B cell (primary cell): Measurements from ENCODE around the gene SAP30L. TPM values are rescaled to one million over a fixed set of nuclear protein-coding genes. Genes with fewer than 3 reads are reported as not detected.

Experiments used
- ATAC-seq: fragments of 200-7000 bp; cut with Tn5 transposase; one replicate; pipeline ENCODE4 v1.10.0; 2021; ENCODE audit warnings: low read depth, mild to moderate bottlenecking, moderate number of reproducible peaks, moderate library complexity
- CTCF ChIA-PET: fragments of 350-600 bp; sonication (Branson Sonifier 250); formaldehyde crosslinking; loops from one replicate; lab custom pipeline; 2021; ENCODE audit warnings: antibody characterized with exemption, inconsistent platforms; lab: Charles Lee
- POLR2A ChIA-PET: fragments of 350-600 bp; sonication (Branson Sonifier 250); formaldehyde crosslinking; loops from one replicate; lab custom pipeline; 2021; ENCODE audit warnings: antibody characterized with exemption; lab: Charles Lee
- DNase-seq: peaks from one replicate; pipeline ENCODE4 v3.0.0; 2013
- H2AFZ ChIP-seq: 2 replicates; pipeline ENCODE4 v1.6.1; 2012; ENCODE audit warnings: mild to moderate bottlenecking, low read depth, low read length; ENCODE audit not compliant: insufficient read depth, poor library complexity, severe bottlenecking
- H3K27ac ChIP-seq, 2 donors: 1 replicate in 1 of 2; 2 replicates in 1 of 2; pipeline ENCODE4 v1.5.1; 2012 to 2013; ENCODE audit warnings: low read length in 2 of 2, mild to moderate bottlenecking in 2 of 2, moderate library complexity in 1 of 2
- H3K27me3 ChIP-seq, 4 experiments: fragments of 200-600 bp in 1 of 4; sonication (generic) in 1 of 4; replicated peaks in 1 of 4; 1 replicate in 2 of 4; 2 replicates in 2 of 4; pipeline versions ENCODE4 v1.6.1 to v1.7.0; 2013 to 2016; ENCODE audit warnings: low read length in 3 of 4, mild to moderate bottlenecking in 2 of 4, mixed read lengths in 1 of 4, moderate library complexity in 1 of 4; ENCODE audit not compliant: insufficient read depth in 4 of 4, control insufficient read depth in 3 of 4; ENCODE audit errors: control extremely low read depth in 1 of 4
- H3K36me3 ChIP-seq, 2 experiments: replicated peaks in 1 of 2; 1 replicate in 1 of 2; 2 replicates in 1 of 2; pipeline versions ENCODE4 v1.6.1 to v1.7.1; 2013; ENCODE audit warnings: low read length in 1 of 2; ENCODE audit not compliant: insufficient read depth in 2 of 2, control insufficient read depth in 1 of 2; ENCODE audit errors: control extremely low read depth in 1 of 2, extremely low read depth in 1 of 2
- H3K4me1 ChIP-seq, 2 donors: fragments of 200-600 bp in 1 of 2; sonication (generic) in 1 of 2; 1 replicate in 1 of 2; 2 replicates in 1 of 2; pipeline versions ENCODE4 v1.5.1 to v1.6.1; 2013 to 2017; ENCODE audit warnings: low read length in 2 of 2; ENCODE audit not compliant: control insufficient read depth in 2 of 2, insufficient read depth in 2 of 2
- H3K4me2 ChIP-seq: replicated peaks from 2 replicates; pipeline ENCODE3; 2012; ENCODE audit warnings: mild to moderate bottlenecking, low read depth, low read length; ENCODE audit not compliant: poor library complexity, severe bottlenecking
- H3K4me3 ChIP-seq, 5 experiments: fragments of 200-600 bp in 1 of 5; sonication (generic) in 1 of 5; 1 replicate in 3 of 5; 2 replicates in 2 of 5; pipeline versions ENCODE4 v1.5.1 to v1.7.0; 2011 to 2016; ENCODE audit warnings: low read length in 4 of 5, mild to moderate bottlenecking in 4 of 5, low read depth in 2 of 5, control low read depth in 1 of 5, moderate library complexity in 1 of 5; ENCODE audit not compliant: insufficient read depth in 1 of 5; ENCODE audit errors: control extremely low read depth in 1 of 5, extremely low read depth in 1 of 5
- H3K79me2 ChIP-seq: fragments of 200-600 bp; sonication (generic); one replicate; pipeline ENCODE4 v1.6.0; 2016; ENCODE audit warnings: low read length; ENCODE audit not compliant: control insufficient read depth, insufficient read depth
- H3K9ac ChIP-seq: fragments of 200-600 bp; sonication (generic); 2 replicates; pipeline ENCODE4 v1.6.1; 2017; ENCODE audit warnings: mild to moderate bottlenecking, low read length, moderate library complexity
- H3K9me3 ChIP-seq, 3 donors: one replicate each; pipeline versions ENCODE4 v1.6.1 to v1.7.1; 2013; ENCODE audit warnings: low read length in 2 of 3; ENCODE audit not compliant: control insufficient read depth in 2 of 3, insufficient read depth in 1 of 3; ENCODE audit errors: control extremely low read depth in 1 of 3
- H4K20me1 ChIP-seq: 2 replicates; pipeline ENCODE4 v1.6.0; 2012; ENCODE audit warnings: mild to moderate bottlenecking, low read length; ENCODE audit not compliant: insufficient read depth, control insufficient read depth, poor library complexity, severe bottlenecking
- H3K27ac Mint-ChIP-seq: one replicate; pipeline ENCODE4 v1.8.0; 2021; ENCODE audit warnings: mixed read lengths
- H3K27me3 Mint-ChIP-seq: one replicate; pipeline ENCODE4 v1.8.0; 2021; ENCODE audit warnings: mixed read lengths
- H3K4me1 Mint-ChIP-seq: one replicate; pipeline ENCODE4 v1.8.0; 2021; ENCODE audit warnings: mixed read lengths
- H3K4me3 Mint-ChIP-seq: one replicate; pipeline ENCODE4 v1.8.0; 2021; ENCODE audit warnings: mixed read lengths
- H3K9me3 Mint-ChIP-seq: one replicate; pipeline ENCODE4 v1.8.0; 2022; ENCODE audit warnings: mixed read lengths; ENCODE audit not compliant: insufficient read depth
- CTCF ChIP-seq: fragments of 200-600 bp; IDR thresholded peaks from one replicate; pipeline ENCODE4 v1.8.0; 2022; ENCODE audit warnings: antibody characterized with exemption, mild to moderate bottlenecking
- EZH2 ChIP-seq: IDR thresholded peaks from 2 replicates; pipeline ENCODE4 v1.6.1; 2012; ENCODE audit warnings: borderline replicate concordance, low read depth, mild to moderate bottlenecking, moderate library complexity, low read length; ENCODE audit not compliant: insufficient read depth, poor library complexity, severe bottlenecking
- WGBS: methylation state at CpG from one replicate; pipeline ENCODE4 v1.1.5; 2013; ENCODE audit warnings: missing lambda C conversion rate; ENCODE audit not compliant: insufficient coverage; 5-methylcytosine and 5-hydroxymethylcytosine counted together
- intact Hi-C: fragments of 100-400 bp; cut with micrococcal nuclease; formaldehyde crosslinking; loops from one replicate; pipeline ENCODE4 v1.10.0; 2022
- polyA plus RNA-seq: library from polyadenylated mRNA; depleted of rRNA; stranded (reverse); fragments of >200 nt; gene quantifications from 2 replicates; pipeline ENCODE4 v1.2.3, GENCODE V29; 2012
- total RNA-seq, 2 donors: library from RNA; stranded (reverse); fragments of 120-200 nt in 1 of 2; gene quantifications; 1 replicate in 1 of 2; 2 replicates in 1 of 2; pipeline versions ENCODE4 v1.2.3 to v1.2.4, GENCODE V29; 2013 to 2022

Gene SAP30L
- total and polyA plus RNA-seq, 2 donors (not counting 1 experiment from before 2014, with no cell fraction given) = 34.8 to 41.5 TPM

DNA sequence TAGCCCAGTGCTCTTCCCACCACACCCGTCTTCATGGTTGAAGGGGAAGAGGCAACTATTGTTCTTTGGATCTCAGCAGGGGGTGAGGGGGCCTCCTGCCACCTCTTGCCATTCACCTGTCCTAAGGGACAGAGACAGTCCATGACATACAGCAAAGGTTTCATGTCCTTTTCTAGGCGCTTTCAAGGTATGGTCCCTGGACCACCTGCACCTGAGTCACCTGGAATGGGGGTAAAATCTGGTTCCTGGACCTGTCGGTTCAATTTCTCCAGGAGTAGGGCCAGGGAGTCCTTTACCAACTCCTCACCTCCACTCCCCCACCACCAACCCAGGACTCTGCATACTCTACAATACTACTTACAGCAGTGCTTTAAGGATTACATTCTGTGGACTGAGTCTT is 33.5 kb upstream of the SAP30L start:
- DNase-seq (no peak), ATAC-seq (no peak)
- no peak overlapping the region for H3K27ac ChIP-seq
- H3K27me3 Mint-ChIP-seq = no peaks in the 10 kb centered on the region
- H3K79me2 ChIP-seq = no peaks in the 10 kb centered on the region
- POLR2A ChIA-PET = no interaction called here
- TF ChIP-seq CTCF = no peak
- no peak for TF ChIP-seq EZH2
- H3K4me2 ChIP-seq = no peak overlapping the region
- H3K4me1 ChIP-seq = peaks cover 4 to 18% of the 10 kb centered on the region in 2 donors
- H3K4me3 ChIP-seq = no peak overlapping the region
- H3K9me3 Mint-ChIP-seq = no peaks in the 10 kb centered on the region
- H3K9me3 ChIP-seq = no peaks in the 10 kb centered on the region
- CTCF ChIA-PET = no interaction called here
- H2AFZ ChIP-seq = no peak overlapping the region
- H3K4me1 Mint-ChIP-seq = peaks cover 14% of the 10 kb centered on the region
- no peak overlapping the region for H3K4me3 Mint-ChIP-seq
- intact Hi-C loops = no loop called here
- WGBS = no CpG with 5 or more reads among the region's 3 CpGs
- H3K27me3 ChIP-seq = no peaks in the 10 kb centered on the region
- H3K9ac ChIP-seq = no peak overlapping the region
- peaks cover 3 to 61% of the 10 kb centered on the region in 2 experiments for H3K36me3 ChIP-seq
- H3K27ac Mint-ChIP-seq = no peak overlapping the region
- no peaks in the 10 kb centered on the region for H4K20me1 ChIP-seq

GRCh38 chr5:154412925-154413324 is 32.9 kb upstream of the SAP30L start:
- Mint-ChIP-seq H3K27me3 (no peaks in the 10 kb centered on the region), H3K27ac (no peak overlapping the region)
- no peak overlapping the region for H3K9ac ChIP-seq

More at GRCh38 chr5:154412925-154413324, 32.9 kb upstream of the SAP30L start:
- DNase-seq (no peak), ATAC-seq (no peak)
- no peak for TF ChIP-seq CTCF
- ChIA-PET CTCF (no interaction called here), POLR2A (no interaction called here)
- Histone ChIP-seq H3K27ac (no peak overlapping the region), H3K4me2 (no peak overlapping the region), H2AFZ (no peak overlapping the region), H4K20me1 (no peaks in the 10 kb centered on the region), H3K27me3 (no peaks in the 10 kb centered on the region), H3K36me3 (peaks cover 3 to 65% of the 10 kb centered on the region in 2 experiments), H3K4me3 (no peak overlapping the region), H3K4me1 (peaks cover 4 to 18% of the 10 kb centered on the region in 2 donors), H3K9me3 (no peaks in the 10 kb centered on the region), H3K79me2 (no peaks in the 10 kb centered on the region)
- intact Hi-C loops = no loop called here
- no peaks in the 10 kb centered on the region for H3K9me3 Mint-ChIP-seq
- H3K4me1 Mint-ChIP-seq = peaks cover 14% of the 10 kb centered on the region
- no peak overlapping the region for H3K4me3 Mint-ChIP-seq
- WGBS = 97% methylated on average over 9 of the region's 9 CpGs
